Lung (tissue), 16 donors: Measurements from ENCODE around the gene STT3B. TPM values are rescaled to one million over a fixed set of nuclear protein-coding genes. Genes with fewer than 3 reads are reported as not detected.

Experiments
- ATAC-seq: fragments of 200-7000 bp; cut with Tn5 transposase; one replicate; pipeline ENCODE4 v1.9.1; 2020; ENCODE audit warnings: moderate number of reproducible peaks; ENCODE audit not compliant: insufficient read depth, low FRiP score
- DNase-seq, 3 donors: peaks; one replicate each; pipeline ENCODE4 v3.0.0-alpha.2; 2013 to 2017
- H3K27ac ChIP-seq, 2 donors: one replicate each; pipeline ENCODE4 v1.5.1; 2013; ENCODE audit warnings: mild to moderate bottlenecking in 2 of 2, moderate library complexity in 2 of 2, control low read depth in 1 of 2, inconsistent platforms in 1 of 2, low read depth in 1 of 2, low read length in 1 of 2
- H3K27me3 ChIP-seq, 3 donors: one replicate each; pipeline ENCODE4 v1.5.1; 2013; ENCODE audit warnings: low read length in 2 of 3; ENCODE audit not compliant: control insufficient read depth in 3 of 3, insufficient read depth in 3 of 3
- H3K36me3 ChIP-seq, 4 donors: one replicate each; pipeline ENCODE4 v1.5.1; 2013; ENCODE audit warnings: low read length in 4 of 4, mild to moderate bottlenecking in 1 of 4, moderate library complexity in 1 of 4; ENCODE audit not compliant: control insufficient read depth in 4 of 4, insufficient read depth in 4 of 4
- H3K4me1 ChIP-seq, 5 donors: one replicate each; pipeline ENCODE4 v1.5.1; 2013; ENCODE audit warnings: low read length in 5 of 5, mild to moderate bottlenecking in 2 of 5, moderate library complexity in 1 of 5; ENCODE audit not compliant: control insufficient read depth in 5 of 5, insufficient read depth in 5 of 5
- H3K4me3 ChIP-seq: one replicate; pipeline ENCODE4 v1.5.1; 2013; ENCODE audit warnings: mild to moderate bottlenecking, control low read depth, moderate library complexity
- H3K9ac ChIP-seq, 2 donors: one replicate each; pipeline ENCODE4 v1.5.1; 2013; ENCODE audit warnings: low read length in 2 of 2, control low read depth in 1 of 2; ENCODE audit not compliant: insufficient read depth in 1 of 2
- H3K9me3 ChIP-seq, 4 donors: one replicate each; pipeline ENCODE4 v1.5.1; 2013; ENCODE audit warnings: low read length in 3 of 4, mild to moderate bottlenecking in 1 of 4, moderate library complexity in 1 of 4; ENCODE audit not compliant: control insufficient read depth in 4 of 4, insufficient read depth in 3 of 4
- CTCF ChIP-seq: IDR thresholded peaks from 2 replicates; pipeline ENCODE4 v1.5.1; 2012; ENCODE audit warnings: mild to moderate bottlenecking; ENCODE audit errors: control extremely low read depth, extremely low read depth
- WGBS, 2 donors: extraction: QIAGEN DNeasy Blood & Tissue Kit; methylation state at CpG; one replicate each; pipeline ENCODE4 v1.1.7; 2013; 5-methylcytosine and 5-hydroxymethylcytosine counted together
- long read RNA-seq, 5 donors: transcript quantifications; one replicate each; lab custom pipeline, GENCODE V29; 2026
- polyA plus RNA-seq, 2 donors: library from polyadenylated mRNA; stranded (reverse); fragments of 200-250 nt; gene quantifications; one replicate each; pipeline ENCODE4 v1.2.1, GENCODE V29; 2013
- total RNA-seq, 2 donors: library from RNA; depleted of rRNA in 1 of 2; stranded (reverse); fragments of >200 nt in 1 of 2; gene quantifications; one replicate each; pipeline ENCODE4 v1.2.1, GENCODE V29; 2014 to 2021
- donor health status: control.
- donor health status: control.
- donor health status: Bipolar disorder and iron deficiency.
- donor health status: healthy.
- donor health status: DM: yes; HTN: yes; CAD: no.

Gene STT3B
- total RNA-seq (100 to 1,000 TPM; 108 to 217 TPM), polyA plus RNA-seq (10 to 100 TPM; 39.3 to 62.8 TPM)
- long read RNA-seq, donor 1, full-length matches to known transcripts: 27 of 33 reads
- long read RNA-seq, donor 1, partial matches to known transcripts: 6 of 33 reads
- long read RNA-seq, donor 1, other reads (novel, unspliced or antisense): 0 of 33 reads
- long read RNA-seq, donor 2, partial matches to known transcripts: 0 of 1 reads
- long read RNA-seq, donor 2, other reads (novel, unspliced or antisense): 0 of 1 reads
- long read RNA-seq, donor 3, full-length matches to known transcripts: 18 of 24 reads
- long read RNA-seq, donor 3, partial matches to known transcripts: 6 of 24 reads
- long read RNA-seq, donor 3, other reads (novel, unspliced or antisense): 0 of 24 reads
- long read RNA-seq, donor 4, full-length matches to known transcripts: 1 of 21 reads
- long read RNA-seq, donor 4, partial matches to known transcripts: 20 of 21 reads
- long read RNA-seq, donor 4, other reads (novel, unspliced or antisense): 0 of 21 reads
- long read RNA-seq, donor 5, full-length matches to known transcripts: 19 of 24 reads
- long read RNA-seq, donor 5, partial matches to known transcripts: 5 of 24 reads
- long read RNA-seq, donor 5, other reads (novel, unspliced or antisense): 0 of 24 reads

DNA sequence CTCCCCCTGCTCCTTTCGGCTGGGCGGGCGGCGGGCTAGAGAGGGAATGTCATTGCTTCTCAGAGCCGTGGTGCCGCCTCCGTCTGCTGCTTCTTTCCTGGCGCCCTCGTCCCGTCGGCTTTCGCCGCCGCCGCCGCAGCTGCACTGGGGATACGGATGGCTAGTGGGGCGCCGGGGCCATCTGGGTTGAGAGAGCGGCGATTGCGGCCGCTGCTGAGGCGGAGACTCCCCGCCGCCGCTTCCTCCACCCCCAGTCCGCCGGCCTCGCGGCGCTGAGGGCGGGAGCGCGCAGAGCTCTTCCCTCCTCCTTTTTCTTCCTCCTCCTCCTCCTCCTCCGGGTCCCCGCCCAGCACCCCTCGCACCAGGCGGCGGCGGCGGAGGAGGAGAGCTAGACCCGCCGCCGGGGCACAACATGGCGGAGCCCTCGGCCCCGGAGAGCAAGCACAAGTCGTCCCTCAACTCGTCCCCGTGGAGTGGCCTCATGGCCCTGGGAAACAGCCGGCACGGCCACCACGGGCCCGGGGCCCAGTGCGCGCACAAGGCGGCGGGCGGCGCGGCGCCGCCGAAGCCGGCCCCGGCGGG lies at the start of gene STT3B:
Gene STT3B (plus strand): TSS at position 339 of the 582 bp plus-strand sequence. CDS start 74 bp downstream, at position 413.
- peak within 1 kb of the TSS; percentile 97 to 99 for H3K27ac ChIP-seq
- WGBS, 2 donors: 0% methylated on average over 39 to 68 of the region's 68 CpGs
- ATAC-seq: peak; percentile 70
- H3K9ac ChIP-seq: peak within 1 kb of the TSS; percentile 60 to 83
- peak; percentile 88 to 93 (median 92) for DNase-seq
- H3K4me3 ChIP-seq: peak within 1 kb of the TSS; percentile 68
- no peak for TF ChIP-seq CTCF
- H3K36me3 ChIP-seq: no peaks in the 10 kb centered on the region
- no peaks in the 10 kb centered on the region for H3K27me3 ChIP-seq
- no peaks in the 10 kb centered on the region for H3K9me3 ChIP-seq
- H3K4me1 ChIP-seq: peaks cover 0 to 38% (median 5%) of the 10 kb centered on the region in 5 donors

DNA sequence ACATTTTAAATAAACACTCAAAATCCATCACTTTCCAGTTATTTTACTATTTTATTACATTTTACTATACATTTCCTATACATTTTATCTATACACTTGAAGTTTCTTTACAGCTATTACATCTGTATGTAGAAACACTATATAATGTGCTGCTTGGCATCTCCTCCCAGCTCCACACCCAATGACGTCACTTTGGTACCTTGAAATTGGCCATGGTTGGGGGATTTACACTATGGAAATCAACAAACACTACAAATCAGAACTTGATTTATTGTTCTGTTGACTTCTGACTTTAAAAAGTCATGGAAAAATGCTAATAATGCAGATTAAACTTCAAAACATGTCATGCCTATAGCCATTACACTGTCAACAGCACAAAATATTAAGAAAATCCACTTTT lies 48.9 kb upstream of the STT3B start:
- WGBS, 2 donors: 91 to 98% methylated on average over 1 of the region's 1 CpG
- H3K4me3 ChIP-seq: no peak overlapping the region
- H3K4me1 ChIP-seq: peaks cover 0 to 6% (median 0%) of the 10 kb centered on the region in 5 donors
- DNase-seq (no peak), ATAC-seq (no peak)
- no peaks in the 10 kb centered on the region for H3K36me3 ChIP-seq
- H3K27ac ChIP-seq: no peak overlapping the region
- no peaks in the 10 kb centered on the region for H3K27me3 ChIP-seq
- no peak for TF ChIP-seq CTCF
- H3K9me3 ChIP-seq: peaks cover 0 to 6% (median 1%) of the 10 kb centered on the region in 4 donors
- no peak overlapping the region for H3K9ac ChIP-seq

DNA sequence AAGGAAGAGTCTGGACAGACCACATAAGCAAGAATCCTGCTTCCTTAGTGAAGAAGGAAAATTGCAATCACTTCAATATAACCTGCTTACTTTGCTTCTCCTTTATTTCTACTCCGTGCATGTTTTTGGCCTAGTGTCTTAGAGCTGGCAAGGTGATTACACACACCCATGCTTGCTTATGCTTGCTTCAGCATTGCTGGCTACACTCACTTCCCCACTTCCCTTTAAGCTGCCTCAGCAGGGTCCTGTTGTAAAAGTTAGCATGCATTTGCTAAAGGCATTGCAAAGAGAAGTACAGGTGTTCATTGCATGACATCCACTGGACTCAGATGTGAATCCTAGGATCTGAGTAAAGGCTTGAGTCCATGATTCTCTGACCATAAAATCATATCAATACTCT lies 47.5 kb upstream of the STT3B start:
- no peak overlapping the region for H3K27ac ChIP-seq
- ATAC-seq (no peak), DNase-seq (no peak)
- H3K4me1 ChIP-seq: peaks cover 0 to 6% (median 0%) of the 10 kb centered on the region in 5 donors
- WGBS, 2 donors: 19 to 33% methylated on average over 1 of the region's 1 CpG
- no peak for TF ChIP-seq CTCF
- no peaks in the 10 kb centered on the region for H3K36me3 ChIP-seq
- no peak overlapping the region for H3K4me3 ChIP-seq
- H3K9ac ChIP-seq: no peak overlapping the region
- H3K27me3 ChIP-seq: no peaks in the 10 kb centered on the region
- no peaks in the 10 kb centered on the region for H3K9me3 ChIP-seq
